ENCODE measurements around the gene MCTP2.
A peak's percentile ranks its signal among the peaks of the same experiment; 100 is the strongest.

Gene MCTP2

GRCh38 chr15:94230883-94231722 lies at the start of gene MCTP2:
TSS of gene MCTP2 (plus strand) at chr15:94231561. CDS start at chr15:94298266, 66,705 bp downstream.
- DNase-seq (ENCODE audit: low read depth in 2 of 2): peak; percentile 24 to 41

GRCh38 chr15:94182883-94183282 lies 48.5 kb upstream of the MCTP2 start:
- DNase-seq (ENCODE audit: low read depth in 2 of 2): no peak

- no peak for DNase-seq (ENCODE audit: low read depth in 2 of 2)
Measured at GRCh38 chr15:94185547-94186236, 45.7 kb upstream of the MCTP2 start.

GRCh38 chr15:94186770-94187331 lies 44.5 kb upstream of the MCTP2 start:
- DNase-seq (ENCODE audit: low read depth in 2 of 2): no peak

GRCh38 chr15:94193906-94194305 lies 37.5 kb upstream of the MCTP2 start:
- no peak for DNase-seq (ENCODE audit: low read depth in 2 of 2)

GRCh38 chr15:94196531-94196930 lies 34.8 kb upstream of the MCTP2 start:
- DNase-seq (ENCODE audit: low read depth in 2 of 2): no peak

GRCh38 chr15:94198633-94199032 lies 32.7 kb upstream of the MCTP2 start:
- no peak for DNase-seq (ENCODE audit: low read depth in 2 of 2)

- DNase-seq (ENCODE audit: low read depth in 2 of 2): no peak
Measured at GRCh38 chr15:94199725-94200124, 31.6 kb upstream of the MCTP2 start.

- no peak for DNase-seq (ENCODE audit: low read depth in 2 of 2)
Measured at GRCh38 chr15:94203306-94203705, 28.1 kb upstream of the MCTP2 start.

- DNase-seq (ENCODE audit: low read depth in 2 of 2): peak; percentile 68 to 73
Measured at GRCh38 chr15:94205366-94205765, 26.0 kb upstream of the MCTP2 start.

- DNase-seq (ENCODE audit: low read depth in 2 of 2): peak; percentile 83 to 88
Measured at GRCh38 chr15:94206463-94207167, 24.7 kb upstream of the MCTP2 start.

GRCh38 chr15:94212291-94212690 lies 19.1 kb upstream of the MCTP2 start:
- DNase-seq (ENCODE audit: low read depth in 2 of 2): no peak

- peak; percentile 37 to 49 for DNase-seq (ENCODE audit: low read depth in 2 of 2)
Measured at GRCh38 chr15:94225616-94226015, 5.7 kb upstream of the MCTP2 start.

GRCh38 chr15:94228611-94229010 lies 2.8 kb upstream of the MCTP2 start:
- DNase-seq (ENCODE audit: low read depth in 2 of 2): no peak

- no peak for DNase-seq (ENCODE audit: low read depth in 2 of 2)
Measured at GRCh38 chr15:94229591-94230369, 1.6 kb upstream of the MCTP2 start.

- DNase-seq (ENCODE audit: low read depth in 2 of 2): no peak
Measured at GRCh38 chr15:94230431-94230882, 904 bp upstream of the MCTP2 start.

GRCh38 chr15:94231723-94232468 lies 535 bp downstream of the MCTP2 start:
- DNase-seq (ENCODE audit: low read depth in 2 of 2): no peak

GRCh38 chr15:94233441-94233840 lies 2.1 kb downstream of the MCTP2 start:
- no peak for DNase-seq (ENCODE audit: low read depth in 2 of 2)

GRCh38 chr15:94234300-94234699 lies 2.9 kb downstream of the MCTP2 start:
- peak; percentile 4 to 17 for DNase-seq (ENCODE audit: low read depth in 2 of 2)

- no peak for DNase-seq (ENCODE audit: low read depth in 2 of 2)
Measured at GRCh38 chr15:94235041-94235440, 3.7 kb downstream of the MCTP2 start.
